Liver (tissue), 9 donors: ENCODE data around the gene NCKAP5L. TPM values are rescaled to one million over a fixed set of nuclear protein-coding genes. Genes with fewer than 3 reads are reported as not detected.

ENCODE experiments used
- DNase-seq: peaks from one replicate; pipeline ENCODE4 v3.0.0-alpha.2; 2017; ENCODE audit warnings: low spot score
- H3K27ac ChIP-seq, 2 donors: one replicate each; pipeline ENCODE4 v1.7.0; 2013; ENCODE audit warnings: inconsistent platforms in 2 of 2, low read length in 2 of 2, control low read depth in 1 of 2, low read depth in 1 of 2, mild to moderate bottlenecking in 1 of 2
- H3K27me3 ChIP-seq, 4 donors: one replicate each; pipeline versions ENCODE4 v1.6.1 to v1.7.0; 2013; ENCODE audit warnings: low read length in 3 of 4, inconsistent platforms in 1 of 4, mild to moderate bottlenecking in 1 of 4, moderate library complexity in 1 of 4; ENCODE audit not compliant: control insufficient read depth in 4 of 4, insufficient read depth in 4 of 4
- H3K36me3 ChIP-seq, 4 donors: one replicate each; pipeline versions ENCODE4 v1.6.1 to v1.7.0; 2013; ENCODE audit warnings: low read length in 3 of 4, mild to moderate bottlenecking in 3 of 4, low read depth in 1 of 4, moderate library complexity in 1 of 4; ENCODE audit not compliant: control insufficient read depth in 4 of 4, insufficient read depth in 3 of 4
- H3K4me1 ChIP-seq, 4 donors: one replicate each; pipeline versions ENCODE4 v1.6.1 to v1.7.0; 2013; ENCODE audit warnings: low read length in 3 of 4, mild to moderate bottlenecking in 3 of 4, moderate library complexity in 1 of 4; ENCODE audit not compliant: control insufficient read depth in 4 of 4, insufficient read depth in 4 of 4
- H3K4me3 ChIP-seq, 3 donors: one replicate each; pipeline versions ENCODE4 v1.6.1 to v1.7.0; 2013; ENCODE audit warnings: low read length in 3 of 3, control low read depth in 1 of 3, low read depth in 1 of 3, mild to moderate bottlenecking in 1 of 3
- H3K9ac ChIP-seq, 2 donors: one replicate each; pipeline ENCODE4 v1.7.0; 2013; ENCODE audit warnings: low read length in 2 of 2, mild to moderate bottlenecking in 2 of 2, moderate library complexity in 2 of 2, control low read depth in 1 of 2, low read depth in 1 of 2
- H3K9me3 ChIP-seq, 4 donors: one replicate each; pipeline versions ENCODE4 v1.6.1 to v1.7.0; 2013; ENCODE audit warnings: low read length in 3 of 4; ENCODE audit not compliant: control insufficient read depth in 4 of 4
- CTCF ChIP-seq: fragments of 150-350 bp; IDR thresholded peaks from 2 replicates; pipeline ENCODE4 v1.5.1; 2017; ENCODE audit warnings: improper control_type of control experiment, low read depth, low read length; ENCODE audit not compliant: missing input control
- FOXA1 ChIP-seq: IDR thresholded peaks from 2 replicates; pipeline ENCODE4 v1.6.1; 2016; ENCODE audit warnings: antibody characterized with exemption
- FOXA2 ChIP-seq: IDR thresholded peaks from 2 replicates; pipeline ENCODE4 v1.6.1; 2016; ENCODE audit warnings: antibody characterized with exemption
- GABPA ChIP-seq, 2 donors: IDR thresholded peaks in 1 of 2; conservative IDR thresholded peaks in 1 of 2; 2 replicates each; pipeline ENCODE4 v1.6.1; 2016; ENCODE audit warnings: antibody characterized with exemption in 2 of 2, mild to moderate bottlenecking in 1 of 2, moderate library complexity in 1 of 2
- HNF4A ChIP-seq, 2 donors: conservative IDR thresholded peaks; 2 replicates each; pipeline ENCODE4 v1.6.1; 2016; ENCODE audit warnings: antibody characterized with exemption in 2 of 2, mild to moderate bottlenecking in 2 of 2
- JUND ChIP-seq, 2 donors: IDR thresholded peaks; 2 replicates each; pipeline ENCODE4 v1.6.1; 2016; ENCODE audit warnings: antibody characterized with exemption in 2 of 2
- MAX ChIP-seq: IDR thresholded peaks from 2 replicates; pipeline ENCODE4 v1.6.1; 2016; ENCODE audit warnings: antibody characterized with exemption
- NR2F2 ChIP-seq: IDR thresholded peaks from 2 replicates; pipeline ENCODE4 v1.6.1; 2016; ENCODE audit warnings: antibody characterized with exemption
- RAD21 ChIP-seq, 2 donors: IDR thresholded peaks; 2 replicates each; pipeline ENCODE4 v1.6.1; 2016; ENCODE audit warnings: antibody characterized with exemption in 2 of 2, mild to moderate bottlenecking in 2 of 2
- REST ChIP-seq: IDR thresholded peaks from 2 replicates; pipeline ENCODE4 v1.6.1; 2016; ENCODE audit warnings: antibody characterized with exemption, mild to moderate bottlenecking
- RXRA ChIP-seq, 2 donors: IDR thresholded peaks; 2 replicates each; pipeline ENCODE4 v1.6.1; 2017 to 2018; ENCODE audit warnings: antibody characterized with exemption in 2 of 2, mild to moderate bottlenecking in 1 of 2
- TAF1 ChIP-seq: conservative IDR thresholded peaks from 2 replicates; pipeline ENCODE4 v1.6.1; 2016; ENCODE audit warnings: antibody characterized with exemption, mild to moderate bottlenecking
- YY1 ChIP-seq: IDR thresholded peaks from 2 replicates; pipeline ENCODE4 v1.6.1; 2016; ENCODE audit warnings: antibody characterized with exemption, mild to moderate bottlenecking
- WGBS: extraction: QIAGEN DNeasy Blood & Tissue Kit; methylation state at CpG from one replicate; pipeline ENCODE4 v1.1.7; 2013; 5-methylcytosine and 5-hydroxymethylcytosine counted together
- polyA plus RNA-seq, 2 donors: library from polyadenylated mRNA; stranded (reverse) in 1 of 2; unstranded in 1 of 2; fragments of 200-250 nt in 1 of 2; fragments of >200 nt in 1 of 2; fragmentation: Nextera tagmentation in 1 of 2; extraction: Ambion mirVana in 1 of 2; gene quantifications; one replicate each; pipeline versions ENCODE4 v1.2.1 to v1.2.3, GENCODE V29; 2013 to 2015
- total RNA-seq, 2 donors: library from RNA; depleted of rRNA; stranded (reverse); fragments of >200 nt; gene quantifications; one replicate each; pipeline ENCODE4 v1.2.3, GENCODE V29; 2014
- TF ChIP-seq, protein P1 (sequence below): IDR thresholded peaks from 2 replicates; pipeline ENCODE4 v1.6.1; 2016; ENCODE audit warnings: antibody characterized with exemption
- donor health status: healthy.
- donor health status: healthy.
- donor health status: healthy.
- donor health status: healthy.
- donor health status: healthy.

The NCKAP5L gene
- total and polyA plus RNA-seq, 4 donors: 2.9 to 6.8 (median 4.2) TPM

DNA sequence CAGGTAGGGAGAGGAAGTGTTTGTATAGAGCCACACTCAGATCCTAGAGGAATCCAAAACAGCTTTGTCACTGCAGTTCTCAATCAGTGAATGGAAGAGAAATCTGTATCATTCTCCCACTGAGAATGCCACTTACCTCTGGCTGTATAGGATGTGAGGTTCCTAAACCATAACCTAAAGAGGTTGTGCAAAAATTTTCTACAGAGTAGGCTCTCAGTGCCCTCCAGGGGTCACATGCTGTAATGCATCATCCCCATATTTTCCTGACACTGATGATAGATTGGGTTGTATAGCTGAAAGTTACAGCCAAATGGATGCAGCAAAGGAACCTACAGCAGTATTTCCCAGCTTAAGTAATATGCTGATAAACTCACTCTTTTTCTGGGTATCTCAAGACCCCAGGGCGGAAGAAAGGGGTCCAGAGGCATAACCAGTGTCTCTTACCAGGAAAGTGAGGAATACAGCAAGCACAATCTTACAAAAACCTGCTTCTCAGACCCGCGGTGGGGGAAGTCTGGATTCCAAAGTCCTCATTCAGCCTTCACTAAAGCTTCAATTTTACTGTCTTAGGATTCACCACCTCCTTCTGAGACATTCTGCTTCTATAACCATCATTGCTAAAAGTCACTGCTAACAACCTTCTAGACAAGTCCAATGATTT, 10.9 kb upstream of the NCKAP5L start:
- H3K9me3 ChIP-seq: no peaks in the 10 kb centered on the region
- WGBS: 64% methylated on average over 3 of the region's 3 CpGs
- H3K27ac ChIP-seq: no peak overlapping the region
- H3K9ac ChIP-seq: no peak overlapping the region
- no peak for DNase-seq
- no peak overlapping the region for H3K4me3 ChIP-seq
- TF ChIP-seq RXRA (IDR thresholded peaks at IDR 0.05): no peak
- no peak for TF ChIP-seq YY1
- peak; percentile 86 to 89 for TF ChIP-seq RAD21 (IDR thresholded peaks at IDR 0.05)
- no peak for TF ChIP-seq NR2F2
- peak; percentile 72 for TF ChIP-seq CTCF
- no peak for TF ChIP-seq MAX
- no peak for TF ChIP-seq JUND (IDR thresholded peaks at IDR 0.05)
- TF ChIP-seq TAF1: no peak
- no peaks in the 10 kb centered on the region for H3K36me3 ChIP-seq
- H3K27me3 ChIP-seq: no peaks in the 10 kb centered on the region
- peaks cover 2 to 13% (median 10%) of the 10 kb centered on the region in 4 donors for H3K4me1 ChIP-seq

DNA sequence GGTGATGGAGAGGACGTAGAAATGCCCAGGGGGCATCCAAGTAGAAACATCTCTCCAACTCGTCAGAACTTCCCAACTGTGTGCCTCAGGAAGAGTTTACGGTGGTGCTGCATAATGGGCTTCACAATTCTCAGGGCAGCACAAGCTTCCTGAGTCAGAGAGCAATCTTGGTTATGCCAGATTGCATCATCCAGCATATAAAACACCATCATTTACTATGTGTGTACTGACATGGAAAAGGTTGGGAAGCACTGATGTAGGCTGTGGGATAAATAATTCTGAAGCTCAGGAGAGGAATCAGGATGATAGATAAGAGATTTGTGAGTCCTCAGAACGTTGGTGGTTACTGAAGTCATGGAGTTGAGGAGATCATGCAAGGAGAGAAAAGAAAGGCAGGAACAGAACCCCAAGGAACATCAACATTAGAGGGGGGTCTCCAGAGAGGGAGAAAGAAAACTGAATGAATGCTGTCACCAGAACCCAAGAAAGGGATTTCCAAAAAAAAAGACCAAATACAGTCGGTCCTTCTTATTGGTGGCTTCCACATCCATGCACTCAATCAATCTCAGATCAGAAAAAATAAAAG, 4.7 kb upstream of the NCKAP5L start:
- TF ChIP-seq, protein P1, sequence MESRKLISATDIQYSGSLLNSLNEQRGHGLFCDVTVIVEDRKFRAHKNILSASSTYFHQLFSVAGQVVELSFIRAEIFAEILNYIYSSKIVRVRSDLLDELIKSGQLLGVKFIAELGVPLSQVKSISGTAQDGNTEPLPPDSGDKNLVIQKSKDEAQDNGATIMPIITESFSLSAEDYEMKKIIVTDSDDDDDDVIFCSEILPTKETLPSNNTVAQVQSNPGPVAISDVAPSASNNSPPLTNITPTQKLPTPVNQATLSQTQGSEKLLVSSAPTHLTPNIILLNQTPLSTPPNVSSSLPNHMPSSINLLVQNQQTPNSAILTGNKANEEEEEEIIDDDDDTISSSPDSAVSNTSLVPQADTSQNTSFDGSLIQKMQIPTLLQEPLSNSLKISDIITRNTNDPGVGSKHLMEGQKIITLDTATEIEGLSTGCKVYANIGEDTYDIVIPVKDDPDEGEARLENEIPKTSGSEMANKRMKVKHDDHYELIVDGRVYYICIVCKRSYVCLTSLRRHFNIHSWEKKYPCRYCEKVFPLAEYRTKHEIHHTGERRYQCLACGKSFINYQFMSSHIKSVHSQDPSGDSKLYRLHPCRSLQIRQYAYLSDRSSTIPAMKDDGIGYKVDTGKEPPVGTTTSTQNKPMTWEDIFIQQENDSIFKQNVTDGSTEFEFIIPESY: no peak
- TF ChIP-seq FOXA1 (no peak), GABPA (IDR thresholded peaks at IDR 0.05 in 1 of 2, conservative IDR thresholded peaks at IDR 0.05 in 1 of 2) (no peak), FOXA2 (no peak), REST (no peak), HNF4A (conservative IDR thresholded peaks at IDR 0.05) (no peak), CTCF (no peak), MAX (no peak)
- WGBS: 77% methylated on average over 5 of the region's 5 CpGs
- no peak for DNase-seq
- Histone ChIP-seq H3K4me3 (no peak overlapping the region), H3K36me3 (no peaks in the 10 kb centered on the region), H3K9ac (no peak overlapping the region), H3K27ac (no peak overlapping the region), H3K27me3 (no peaks in the 10 kb centered on the region), H3K4me1 (peaks cover 3 to 8% (median 5%) of the 10 kb centered on the region in 4 donors), H3K9me3 (no peaks in the 10 kb centered on the region)
